GM21367 (cell line): Measurements from ENCODE around the gene SRPK2.
A peak's percentile ranks its signal among the peaks of the same experiment; 100 is the strongest.
"Not testable (repeated sequence)": the region's sequence is repeated elsewhere in the genome, so short reads cannot be mapped to it uniquely, and the experiment has no call there.

ENCODE experiments used
- ATAC-seq: cut with Tn5 transposase; IDR thresholded peaks from one replicate; pipeline ENCODE4 v1.9.1; 2021; ENCODE audit not compliant: unreplicated experiment

The SRPK2 gene

DNA sequence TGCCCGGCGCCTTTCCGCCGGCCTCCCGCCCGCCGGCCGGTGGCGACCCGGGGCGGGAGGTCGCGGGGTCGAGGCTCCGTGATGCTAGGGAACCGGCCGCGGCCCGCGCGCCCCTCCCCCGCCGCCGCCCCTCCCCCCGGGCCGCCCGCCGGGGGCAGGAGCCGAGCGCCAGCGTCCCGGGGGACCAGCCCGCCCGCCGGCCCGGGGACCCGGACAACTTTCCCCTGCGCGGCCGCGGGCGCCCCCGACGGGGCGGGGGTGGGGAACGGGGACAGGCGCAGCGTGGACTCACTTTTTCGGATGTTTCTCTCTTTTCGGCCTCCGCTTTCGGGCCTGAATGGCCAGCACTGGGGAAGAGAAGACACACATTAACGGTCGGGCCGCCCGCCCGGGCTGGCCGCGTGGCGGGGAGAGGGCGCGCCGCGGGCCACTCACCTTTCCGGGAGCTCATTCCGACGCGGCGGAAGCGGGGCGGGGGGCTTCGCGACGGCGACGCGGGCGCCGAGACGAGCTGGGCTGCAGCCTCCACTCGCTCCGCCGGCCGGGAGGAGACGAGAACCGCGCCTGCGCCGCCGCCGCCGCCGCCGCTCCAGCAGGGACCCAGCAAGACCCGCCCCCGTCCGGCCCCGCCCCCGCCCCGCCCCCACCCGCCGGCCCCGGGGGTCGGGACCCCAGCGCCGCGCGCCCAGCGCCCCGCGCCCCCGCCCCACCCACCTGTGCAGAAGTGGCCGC, at the start of gene SRPK2:
Gene SRPK2, minus strand, starts transcription at position 566 of the 732 bp plus-strand sequence.
- peak; percentile 51 for ATAC-seq

DNA sequence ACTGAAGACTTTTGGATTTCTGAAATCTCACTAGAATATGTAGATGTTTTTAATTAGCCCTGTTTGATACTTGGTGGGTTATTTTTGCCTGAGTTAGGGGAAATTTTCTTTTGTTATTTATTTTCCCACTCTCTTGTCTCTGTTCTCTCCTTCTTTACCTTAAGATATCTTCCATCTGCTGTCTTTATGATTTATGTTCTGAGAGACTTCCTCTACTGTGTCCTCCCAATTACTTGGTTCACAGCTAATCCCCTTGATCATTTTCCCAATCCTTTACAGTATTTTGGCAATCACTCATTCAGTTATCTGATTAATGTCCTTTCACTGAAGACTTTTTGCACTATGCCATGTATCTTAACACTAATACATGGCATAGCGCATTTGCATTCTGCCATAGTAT, 49.5 kb upstream of the SRPK2 start:
- no peak for ATAC-seq

DNA sequence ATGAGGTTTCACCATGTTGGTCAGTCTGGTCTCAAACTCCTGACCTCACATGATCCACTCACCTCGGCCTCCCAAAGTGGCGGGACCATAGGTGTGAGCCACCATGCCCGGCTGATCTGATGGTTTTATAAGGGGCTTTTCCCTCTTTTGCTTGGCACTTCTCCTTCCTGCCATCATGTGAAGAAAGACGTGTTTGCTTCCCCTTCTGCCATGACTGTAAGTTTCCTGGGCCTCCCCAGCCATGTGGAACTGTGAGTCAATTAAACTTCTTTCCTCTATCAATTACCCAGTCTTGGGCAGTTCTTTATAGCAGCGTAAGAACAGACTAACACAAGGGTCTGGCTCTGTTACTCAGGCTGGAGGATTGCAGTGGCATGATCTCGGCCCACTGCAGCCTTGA, 48.6 kb upstream of the SRPK2 start:
- not testable (repeated sequence) for ATAC-seq

DNA sequence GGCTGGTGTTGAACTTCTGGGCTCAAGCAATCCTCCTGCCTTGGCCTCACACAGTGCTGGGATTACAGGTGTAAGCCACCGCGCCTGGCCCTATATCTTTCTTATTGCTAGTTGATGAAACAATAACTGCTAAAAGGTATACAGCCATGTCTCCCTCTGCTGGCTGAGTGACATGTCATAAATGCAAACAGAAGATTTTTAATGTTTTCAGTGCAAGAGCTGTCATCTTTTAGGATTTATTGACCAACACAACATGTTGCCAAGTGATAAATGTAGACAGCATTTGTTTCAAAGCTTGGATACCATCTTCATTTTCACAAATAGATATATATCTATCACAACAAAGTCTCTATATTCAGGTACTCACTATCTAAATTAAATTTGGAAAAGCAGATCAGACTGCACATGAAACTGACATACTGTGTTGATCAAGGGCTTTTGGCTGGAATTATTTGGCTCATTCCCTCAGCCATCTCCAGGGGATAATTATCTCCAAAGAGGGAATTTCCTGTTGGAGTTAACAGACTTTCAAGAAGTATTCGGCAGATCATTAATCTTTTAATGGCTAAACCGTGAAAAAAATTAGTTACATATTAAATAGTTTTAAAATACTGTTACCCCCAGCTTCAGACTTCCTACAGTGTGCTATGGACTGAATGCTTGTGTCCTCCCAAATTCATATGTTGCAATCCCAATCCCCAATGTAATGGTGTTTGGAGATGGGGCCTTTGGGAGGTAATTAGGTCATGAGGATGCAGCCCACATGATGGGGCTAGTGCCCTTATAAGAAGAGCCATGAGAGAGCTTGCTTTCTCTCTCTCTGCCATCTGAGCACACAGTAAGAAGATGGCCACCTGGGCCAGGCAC, 41.3 kb upstream of the SRPK2 start:
- no peak for ATAC-seq

GRCh38 chr7:105426606-105427146, 38.0 kb upstream of the SRPK2 start:
- no peak for ATAC-seq

GRCh38 chr7:105423987-105424386, 35.3 kb upstream of the SRPK2 start:
- no peak for ATAC-seq

GRCh38 chr7:105413887-105414437, 25.2 kb upstream of the SRPK2 start:
- ATAC-seq, result no peak

- ATAC-seq, result not testable (repeated sequence)
Observed at GRCh38 chr7:105410774-105411173, 22.1 kb upstream of the SRPK2 start.

DNA sequence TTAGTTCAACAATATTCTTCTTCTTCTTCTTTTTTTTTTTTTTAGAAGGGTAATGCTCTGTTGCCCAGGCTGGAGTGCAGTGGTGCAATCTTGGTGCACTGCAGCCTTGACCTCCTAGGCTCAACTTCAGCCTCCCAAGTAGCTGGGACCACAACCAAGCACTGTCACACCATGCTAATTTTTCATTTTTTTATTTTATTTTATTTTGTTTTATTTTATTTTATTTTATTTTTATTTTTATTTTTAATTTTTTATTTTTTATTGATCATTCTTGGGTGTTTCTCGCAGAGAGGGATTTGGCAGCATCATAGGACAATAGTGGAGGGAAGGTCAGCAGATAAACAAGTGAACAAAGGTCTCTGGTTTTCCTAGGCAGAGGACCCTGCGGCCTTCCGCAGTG, 21.1 kb upstream of the SRPK2 start:
- ATAC-seq, result not testable (repeated sequence)

- ATAC-seq, result no peak
Observed at GRCh38 chr7:105408791-105409410, 20.2 kb upstream of the SRPK2 start.

- no peak for ATAC-seq
Observed at GRCh38 chr7:105403128-105403527, 14.4 kb upstream of the SRPK2 start.

DNA sequence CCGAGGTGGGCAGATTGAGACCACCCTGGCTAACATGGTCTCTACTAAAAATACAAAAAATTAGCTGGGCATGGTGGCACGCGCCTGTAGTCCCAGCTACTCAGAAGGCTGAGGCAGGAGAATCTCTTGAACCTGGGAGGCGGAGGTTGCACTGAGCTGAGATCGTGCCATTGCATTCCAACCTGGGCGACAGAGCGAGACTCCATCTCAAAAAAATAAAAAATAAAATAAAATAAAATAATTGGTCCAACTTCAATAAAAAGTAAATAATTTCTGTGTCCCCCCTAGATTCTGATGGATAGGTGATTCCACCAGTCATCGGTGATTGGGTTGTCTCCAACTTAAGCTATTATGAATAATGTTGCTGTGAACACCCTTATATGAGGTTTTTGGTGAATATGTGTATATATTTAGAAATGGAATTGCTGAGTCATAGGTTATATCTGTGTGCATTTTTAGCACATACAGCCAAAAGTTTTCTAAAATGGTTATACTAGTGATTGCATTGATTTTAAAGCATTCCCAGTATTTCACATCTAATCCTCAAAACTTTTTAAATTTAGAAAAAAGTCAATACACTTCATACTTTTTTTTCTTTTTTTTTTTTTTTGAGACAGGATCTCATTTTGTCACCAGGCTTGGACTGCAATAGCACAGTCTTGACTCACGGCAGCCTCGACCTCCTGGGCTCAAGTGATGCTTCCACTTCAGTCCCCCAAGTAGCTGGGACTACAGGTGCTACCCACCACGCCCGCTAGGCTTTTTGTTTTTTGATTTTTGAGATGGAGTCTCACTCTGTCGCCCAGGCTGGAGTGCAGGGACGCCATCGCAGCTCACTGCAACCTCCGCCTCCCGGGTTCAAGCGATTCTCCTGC, 13.7 kb upstream of the SRPK2 start:
- no peak for ATAC-seq

DNA sequence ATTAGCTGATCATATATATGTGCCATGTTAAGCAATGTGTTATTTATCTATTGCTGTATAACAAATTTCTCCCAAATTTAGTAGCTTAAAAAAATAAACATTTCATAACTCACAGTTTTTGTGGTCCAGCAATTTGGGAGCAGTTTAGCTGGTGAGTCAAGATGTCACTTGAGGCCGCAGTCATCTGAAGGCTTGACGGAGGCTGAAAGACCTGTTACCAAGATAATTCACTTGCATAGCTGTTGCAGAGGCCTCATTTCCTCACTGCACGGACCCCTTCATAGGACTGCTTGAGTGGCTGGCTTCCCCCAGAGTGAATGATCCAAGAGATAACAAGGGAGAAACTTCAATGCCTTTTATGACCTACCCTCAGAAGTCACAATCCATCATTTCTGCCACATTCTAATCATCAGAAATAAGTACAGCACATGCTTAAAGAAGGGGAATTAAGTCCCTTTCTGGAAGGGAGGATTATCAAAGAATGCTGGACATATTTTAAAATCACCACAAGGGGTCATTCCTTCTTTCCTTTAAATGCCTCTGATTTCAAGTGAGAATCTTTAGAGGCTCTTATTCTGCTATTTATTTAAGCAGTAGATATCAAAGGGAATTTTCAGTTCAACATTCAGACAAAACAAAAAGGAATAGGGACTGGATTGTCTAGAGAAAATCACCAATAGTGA, 10.5 kb upstream of the SRPK2 start:
- no peak for ATAC-seq

DNA sequence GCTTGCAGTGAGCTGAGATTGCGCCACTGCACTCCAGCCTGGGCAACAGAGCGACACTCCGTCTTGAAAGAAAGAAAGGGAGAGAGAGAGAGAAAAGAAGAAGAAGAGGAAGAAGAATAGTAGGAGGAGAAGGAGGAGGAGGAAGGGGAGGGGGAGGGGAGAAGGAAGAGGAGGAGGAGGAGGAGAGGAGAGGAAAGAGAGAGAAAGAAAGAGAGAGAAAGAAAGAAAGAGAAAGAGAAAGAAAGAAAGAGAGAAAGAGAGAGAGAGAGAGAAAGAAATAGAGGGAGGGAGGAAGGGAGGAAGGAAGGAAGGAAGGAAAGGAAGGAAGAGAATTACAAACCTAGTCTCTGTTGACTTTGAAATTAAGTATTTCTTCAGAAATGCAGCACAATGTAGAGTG, 7.8 kb upstream of the SRPK2 start:
- no peak for ATAC-seq

GRCh38 chr7:105391429-105391828, 2.7 kb upstream of the SRPK2 start:
- no peak for ATAC-seq

DNA sequence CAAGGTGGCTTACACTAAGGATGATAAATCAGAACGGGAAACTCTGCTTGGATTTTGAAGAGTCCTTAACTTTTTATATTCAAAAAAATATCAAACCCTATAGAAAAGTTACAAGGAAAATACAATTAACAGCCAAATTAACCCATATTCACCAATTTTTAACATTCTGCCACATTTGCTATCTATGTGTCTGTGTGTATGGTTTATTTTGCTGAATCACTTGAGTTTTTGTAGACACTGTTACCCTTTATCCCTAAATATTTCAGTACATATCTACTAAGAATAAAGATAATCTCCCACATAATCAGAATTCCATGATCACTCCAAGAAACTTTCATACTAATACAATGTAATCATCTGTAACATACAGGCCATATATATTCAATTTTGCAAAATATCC, 1.2 kb upstream of the SRPK2 start:
- ATAC-seq, result no peak

DNA sequence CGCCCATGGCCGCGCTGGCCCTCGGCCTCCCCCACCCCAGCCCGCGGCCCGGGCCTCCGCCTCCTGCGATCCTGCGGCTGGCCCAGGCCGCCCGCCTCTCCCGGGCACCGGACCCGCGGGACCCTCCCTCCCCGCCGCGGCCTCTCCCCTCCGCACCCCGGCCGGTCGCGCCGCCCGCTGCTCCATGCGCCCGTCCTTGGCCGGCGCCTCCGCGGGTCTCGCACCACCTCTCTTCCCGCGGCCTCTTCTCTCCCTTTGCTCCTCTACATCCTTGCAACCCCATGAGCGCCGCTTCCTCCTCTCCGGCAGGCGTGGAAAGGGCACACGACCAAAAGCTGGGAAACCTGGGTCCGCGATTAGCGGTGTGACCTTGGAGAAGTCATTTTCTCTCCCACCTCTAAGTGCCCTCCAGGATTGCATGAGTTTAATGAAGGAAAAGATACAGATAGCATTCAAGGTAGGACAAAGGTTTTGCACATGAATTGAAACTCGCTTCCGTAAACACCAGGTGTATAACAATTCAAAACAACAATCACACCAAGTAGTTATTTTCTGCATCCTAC, 448 bp upstream of the SRPK2 start:
- peak; percentile 28 for ATAC-seq

GRCh38 chr7:105387508-105388355, 989 bp downstream of the SRPK2 start:
- peak; percentile 30 for ATAC-seq
